ENCODE results near the gene TPPP3. TPM values are rescaled to one million over a fixed set of nuclear protein-coding genes. Genes with fewer than 3 reads are reported as not detected.

Gene TPPP3
- polyA plus RNA-seq, 1 donor = 57.2 TPM

GRCh38 chr16:67396159-67397035, 3.1 kb upstream of the TPPP3 start:
- peak; percentile 94 to 96 for DNase-seq
- Histone ChIP-seq H3K27me3 (ENCODE audit: control insufficient read depth, insufficient read depth, low read length) (peaks cover 11% of the 10 kb centered on the region), H3K27ac (ENCODE audit: low read length) (peak overlapping the region; percentile 62), H3K9me3 (ENCODE audit: control insufficient read depth, low read depth, low read length) (peaks cover 4% of the 10 kb centered on the region), H3K4me1 (ENCODE audit: control insufficient read depth, insufficient read depth, low read length) (peaks cover 59% of the 10 kb centered on the region), H3K4me3 (ENCODE audit: low read length) (no peak overlapping the region), H3K36me3 (ENCODE audit: control insufficient read depth, insufficient read depth, low read length) (no peaks in the 10 kb centered on the region)
- WGBS (ENCODE audit: insufficient coverage, low lambda C conversion rate) = 10% methylated on average over 2 of the region's 31 CpGs

- H3K36me3 ChIP-seq (ENCODE audit: control insufficient read depth, insufficient read depth, low read length) = peaks cover 3% of the 10 kb centered on the region
- H3K4me3 ChIP-seq (ENCODE audit: low read length) = no peak overlapping the region
- peaks cover 11% of the 10 kb centered on the region for H3K27me3 ChIP-seq (ENCODE audit: control insufficient read depth, insufficient read depth, low read length)
- H3K9me3 ChIP-seq (ENCODE audit: control insufficient read depth, low read depth, low read length) = peaks cover 4% of the 10 kb centered on the region
- H3K27ac ChIP-seq (ENCODE audit: low read length) = peak overlapping the region; percentile 7
- 80% methylated on average over 1 of the region's 13 CpGs for WGBS (ENCODE audit: insufficient coverage, low lambda C conversion rate)
- peaks cover 59% of the 10 kb centered on the region for H3K4me1 ChIP-seq (ENCODE audit: control insufficient read depth, insufficient read depth, low read length)
- DNase-seq = peak in 1 of 2 donors; percentile 30
Measured at GRCh38 chr16:67395458-67396158, 2.3 kb upstream of the TPPP3 start.

- H3K27me3 ChIP-seq (ENCODE audit: control insufficient read depth, insufficient read depth, low read length) = peaks cover 11% of the 10 kb centered on the region
- WGBS (ENCODE audit: insufficient coverage, low lambda C conversion rate) = no CpG with 5 or more reads among the region's 10 CpGs
- no peak overlapping the region for H3K27ac ChIP-seq (ENCODE audit: low read length)
- no peak for DNase-seq
- H3K4me1 ChIP-seq (ENCODE audit: control insufficient read depth, insufficient read depth, low read length) = peaks cover 59% of the 10 kb centered on the region
- H3K4me3 ChIP-seq (ENCODE audit: low read length) = no peak overlapping the region
- H3K36me3 ChIP-seq (ENCODE audit: control insufficient read depth, insufficient read depth, low read length) = peaks cover 3% of the 10 kb centered on the region
- H3K9me3 ChIP-seq (ENCODE audit: control insufficient read depth, low read depth, low read length) = peaks cover 4% of the 10 kb centered on the region
Measured at GRCh38 chr16:67395105-67395457, 1.8 kb upstream of the TPPP3 start.

GRCh38 chr16:67394155-67395104, 1.1 kb upstream of the TPPP3 start:
- no CpG with 5 or more reads among the region's 88 CpGs for WGBS (ENCODE audit: insufficient coverage, low lambda C conversion rate)
- H3K36me3 ChIP-seq (ENCODE audit: control insufficient read depth, insufficient read depth, low read length) = peaks cover 3% of the 10 kb centered on the region
- H3K4me1 ChIP-seq (ENCODE audit: control insufficient read depth, insufficient read depth, low read length) = peaks cover 56% of the 10 kb centered on the region
- DNase-seq = peak in 1 of 2 donors; percentile 14
- peak overlapping the region; percentile 44 for H3K27ac ChIP-seq (ENCODE audit: low read length)
- H3K27me3 ChIP-seq (ENCODE audit: control insufficient read depth, insufficient read depth, low read length) = peaks cover 11% of the 10 kb centered on the region
- H3K9me3 ChIP-seq (ENCODE audit: control insufficient read depth, low read depth, low read length) = peaks cover 4% of the 10 kb centered on the region
- peak overlapping the region; percentile 52 for H3K4me3 ChIP-seq (ENCODE audit: low read length)

- no CpG with 5 or more reads among the region's 20 CpGs for WGBS (ENCODE audit: insufficient coverage, low lambda C conversion rate)
- Histone ChIP-seq H3K27me3 (ENCODE audit: control insufficient read depth, insufficient read depth, low read length) (peaks cover 11% of the 10 kb centered on the region), H3K4me1 (ENCODE audit: control insufficient read depth, insufficient read depth, low read length) (peaks cover 52% of the 10 kb centered on the region), H3K36me3 (ENCODE audit: control insufficient read depth, insufficient read depth, low read length) (peaks cover 6% of the 10 kb centered on the region), H3K9me3 (ENCODE audit: control insufficient read depth, low read depth, low read length) (no peaks in the 10 kb centered on the region), H3K27ac (ENCODE audit: low read length) (peak overlapping the region; percentile 44), H3K4me3 (ENCODE audit: low read length) (peak overlapping the region; percentile 52)
- no peak for DNase-seq
Measured at GRCh38 chr16:67393788-67394154, 473 bp upstream of the TPPP3 start.

- WGBS (ENCODE audit: insufficient coverage, low lambda C conversion rate) = no CpG with 5 or more reads among the region's 18 CpGs
- peak overlapping the region; percentile 39 for H3K27ac ChIP-seq (ENCODE audit: low read length)
- H3K9me3 ChIP-seq (ENCODE audit: control insufficient read depth, low read depth, low read length) = no peaks in the 10 kb centered on the region
- H3K4me3 ChIP-seq (ENCODE audit: low read length) = peak overlapping the region; percentile 52
- DNase-seq = peak in 1 of 2 donors; percentile 14
- H3K36me3 ChIP-seq (ENCODE audit: control insufficient read depth, insufficient read depth, low read length) = peaks cover 6% of the 10 kb centered on the region
- peaks cover 50% of the 10 kb centered on the region for H3K4me1 ChIP-seq (ENCODE audit: control insufficient read depth, insufficient read depth, low read length)
- H3K27me3 ChIP-seq (ENCODE audit: control insufficient read depth, insufficient read depth, low read length) = peaks cover 11% of the 10 kb centered on the region
Measured at GRCh38 chr16:67392301-67393059, 818 bp downstream of the TPPP3 start.

GRCh38 chr16:67391424-67392300, 1.6 kb downstream of the TPPP3 start:
- peaks cover 6% of the 10 kb centered on the region for H3K36me3 ChIP-seq (ENCODE audit: control insufficient read depth, insufficient read depth, low read length)
- DNase-seq = peak in 1 of 2 donors; percentile 29
- WGBS (ENCODE audit: insufficient coverage, low lambda C conversion rate) = no CpG with 5 or more reads among the region's 15 CpGs
- H3K4me3 ChIP-seq (ENCODE audit: low read length) = peak overlapping the region; percentile 7
- peak overlapping the region; percentile 22 for H3K27ac ChIP-seq (ENCODE audit: low read length)
- H3K9me3 ChIP-seq (ENCODE audit: control insufficient read depth, low read depth, low read length) = no peaks in the 10 kb centered on the region
- H3K27me3 ChIP-seq (ENCODE audit: control insufficient read depth, insufficient read depth, low read length) = peaks cover 11% of the 10 kb centered on the region
- H3K4me1 ChIP-seq (ENCODE audit: control insufficient read depth, insufficient read depth, low read length) = peaks cover 42% of the 10 kb centered on the region

GRCh38 chr16:67390816-67391423, 2.4 kb downstream of the TPPP3 start:
- no peaks in the 10 kb centered on the region for H3K9me3 ChIP-seq (ENCODE audit: control insufficient read depth, low read depth, low read length)
- peaks cover 11% of the 10 kb centered on the region for H3K27me3 ChIP-seq (ENCODE audit: control insufficient read depth, insufficient read depth, low read length)
- no peak overlapping the region for H3K27ac ChIP-seq (ENCODE audit: low read length)
- WGBS (ENCODE audit: insufficient coverage, low lambda C conversion rate) = 100% methylated on average over 1 of the region's 11 CpGs
- H3K4me1 ChIP-seq (ENCODE audit: control insufficient read depth, insufficient read depth, low read length) = peaks cover 35% of the 10 kb centered on the region
- H3K4me3 ChIP-seq (ENCODE audit: low read length) = no peak overlapping the region
- no peak for DNase-seq
- peaks cover 6% of the 10 kb centered on the region for H3K36me3 ChIP-seq (ENCODE audit: control insufficient read depth, insufficient read depth, low read length)
